ENCODE results near the gene VPS54. TPM values are rescaled to one million over a fixed set of nuclear protein-coding genes. Genes with fewer than 3 reads are reported as not detected.

Gene VPS54
- total RNA-seq, 1 donor from 2014 or later: 16.0 TPM

DNA sequence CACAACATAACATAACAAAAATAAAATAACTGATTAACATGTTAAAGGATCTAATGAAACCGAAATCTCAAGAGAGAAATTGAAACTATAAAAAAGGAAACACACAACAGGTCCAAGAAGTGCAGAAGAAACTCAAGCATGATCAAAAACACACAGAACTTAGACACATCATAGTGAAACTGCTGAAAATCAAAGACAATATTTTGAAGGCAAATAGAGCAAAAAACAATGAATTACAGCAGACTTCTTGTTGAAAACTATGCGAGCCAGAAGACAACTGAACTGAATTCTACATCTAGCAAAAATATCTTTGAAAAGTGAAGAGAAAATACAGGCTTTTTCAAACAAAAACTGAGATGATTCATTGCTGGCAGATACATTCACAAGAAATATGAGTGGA lies 116.2 kb downstream of the VPS54 start:
- H3K4me3 Mint-ChIP-seq (ENCODE audit: low read depth): no peak overlapping the region
- DNase-seq (ENCODE audit: low spot score): no peak
- H3K36me3 Mint-ChIP-seq (ENCODE audit: low read depth): peaks cover 84% of the 10 kb centered on the region
- H3K9me3 Mint-ChIP-seq: peaks cover 47% of the 10 kb centered on the region
- H3K4me1 Mint-ChIP-seq (ENCODE audit: low read depth): peaks cover 8% of the 10 kb centered on the region
- intact Hi-C loops (cut with micrococcal nuclease): no loop called here
- no peaks in the 10 kb centered on the region for H3K27me3 Mint-ChIP-seq (ENCODE audit: low read depth)
- H3K27ac Mint-ChIP-seq: no peak overlapping the region

DNA sequence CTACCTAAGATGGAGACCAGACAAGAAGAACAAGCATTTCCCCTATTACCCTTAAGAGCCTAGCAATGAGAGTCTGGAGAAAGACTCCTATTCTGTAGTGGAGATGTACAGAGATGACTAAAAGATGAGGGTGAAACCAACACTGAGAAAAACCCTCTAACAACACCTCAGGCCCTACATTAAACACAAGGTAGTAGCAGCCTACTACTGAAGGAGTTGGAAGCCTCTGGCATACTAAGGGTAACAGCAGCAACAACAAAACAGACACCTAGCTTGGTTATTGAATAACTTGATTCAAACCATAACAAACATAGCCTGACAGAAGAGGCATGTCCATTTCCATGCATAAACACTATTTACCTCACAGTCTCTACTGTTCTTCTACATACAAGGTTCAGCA lies 117.1 kb downstream of the VPS54 start:
- H3K27ac Mint-ChIP-seq: no peak overlapping the region
- intact Hi-C loops (cut with micrococcal nuclease): no loop called here

DNA sequence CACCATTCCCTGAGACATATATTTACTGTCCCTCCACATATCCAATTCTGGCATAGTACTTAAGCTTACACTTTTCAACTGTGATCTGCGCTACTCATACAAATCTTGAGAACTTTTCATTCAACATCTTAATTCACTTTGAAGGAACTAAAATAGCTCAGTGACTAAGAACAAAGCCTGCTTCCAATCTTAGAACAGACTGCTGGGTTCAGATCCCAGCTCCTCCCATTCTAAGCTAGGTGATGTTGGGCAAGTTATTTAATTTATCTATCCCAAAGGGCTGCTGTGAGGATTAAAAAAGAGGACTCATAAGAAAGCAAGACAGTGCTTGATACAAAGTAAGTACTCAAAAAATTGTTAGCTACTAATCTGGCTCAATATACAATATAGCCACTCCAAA lies 119.6 kb downstream of the VPS54 start:
- H3K9me3 Mint-ChIP-seq: peaks cover 32% of the 10 kb centered on the region
- intact Hi-C loops (cut with micrococcal nuclease): no loop called here
- H3K4me1 Mint-ChIP-seq (ENCODE audit: low read depth): peaks cover 7% of the 10 kb centered on the region
- H3K36me3 Mint-ChIP-seq (ENCODE audit: low read depth): peaks cover 75% of the 10 kb centered on the region
- no peaks in the 10 kb centered on the region for H3K27me3 Mint-ChIP-seq (ENCODE audit: low read depth)
- no peak for DNase-seq (ENCODE audit: low spot score)
- H3K27ac Mint-ChIP-seq: no peak overlapping the region
- H3K4me3 Mint-ChIP-seq (ENCODE audit: low read depth): no peak overlapping the region

More for the DNA sequence above, 117.1 kb downstream of the VPS54 start:
- H3K9me3 Mint-ChIP-seq: peaks cover 47% of the 10 kb centered on the region
- DNase-seq (ENCODE audit: low spot score): no peak
- no peaks in the 10 kb centered on the region for H3K27me3 Mint-ChIP-seq (ENCODE audit: low read depth)
- H3K4me3 Mint-ChIP-seq (ENCODE audit: low read depth): no peak overlapping the region
- H3K36me3 Mint-ChIP-seq (ENCODE audit: low read depth): peaks cover 83% of the 10 kb centered on the region
- H3K4me1 Mint-ChIP-seq (ENCODE audit: low read depth): peaks cover 8% of the 10 kb centered on the region

DNA sequence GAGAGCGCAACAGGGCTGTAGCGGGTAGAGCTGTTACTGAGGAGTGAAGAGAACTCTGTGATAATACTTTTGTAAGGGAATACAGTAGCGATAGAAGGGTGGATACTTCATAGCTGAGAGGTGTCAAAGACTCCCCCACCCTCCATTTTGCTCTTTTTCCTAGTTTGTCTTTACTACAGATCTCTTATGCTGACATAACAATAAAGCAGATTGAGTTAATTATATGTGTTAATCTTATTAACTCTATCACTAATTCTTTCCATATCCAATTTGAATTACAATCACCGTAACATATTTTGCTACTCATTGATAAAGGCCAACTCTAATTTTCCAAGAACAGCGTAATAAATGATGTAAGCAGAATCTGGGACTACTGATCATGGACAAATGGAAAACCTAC lies 120.4 kb downstream of the VPS54 start:
- intact Hi-C loops (cut with micrococcal nuclease): no loop called here
- no peak overlapping the region for H3K27ac Mint-ChIP-seq

DNA sequence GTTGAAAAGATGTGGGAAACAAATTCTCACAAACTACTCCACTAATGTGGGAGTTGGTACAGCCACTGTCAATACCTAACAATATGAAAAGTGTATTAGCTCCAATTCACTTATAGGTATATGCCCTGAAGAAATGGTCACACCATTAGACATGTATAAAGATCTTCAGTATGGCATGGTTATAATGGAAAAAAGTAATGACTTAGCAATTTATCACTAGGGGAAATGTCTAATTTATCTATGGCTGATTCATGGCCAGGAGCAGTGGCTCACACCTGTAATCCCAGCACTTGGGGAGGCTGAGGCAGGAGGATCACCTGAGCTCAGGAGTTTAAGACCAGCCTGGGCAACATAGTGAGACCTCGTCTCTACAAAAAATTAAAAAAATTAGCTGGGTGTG lies 125.1 kb downstream of the VPS54 start:
- H3K36me3 Mint-ChIP-seq (ENCODE audit: low read depth): peaks cover 71% of the 10 kb centered on the region
- H3K4me1 Mint-ChIP-seq (ENCODE audit: low read depth): peaks cover 5% of the 10 kb centered on the region
- no peak overlapping the region for H3K4me3 Mint-ChIP-seq (ENCODE audit: low read depth)
- intact Hi-C loops (cut with micrococcal nuclease): no loop called here
- no peak for DNase-seq (ENCODE audit: low spot score)
- no peaks in the 10 kb centered on the region for H3K9me3 Mint-ChIP-seq
- H3K27ac Mint-ChIP-seq: no peak overlapping the region
- no peaks in the 10 kb centered on the region for H3K27me3 Mint-ChIP-seq (ENCODE audit: low read depth)

More for the DNA sequence above, 120.4 kb downstream of the VPS54 start:
- H3K36me3 Mint-ChIP-seq (ENCODE audit: low read depth): peaks cover 75% of the 10 kb centered on the region
- no peak for DNase-seq (ENCODE audit: low spot score)
- H3K4me3 Mint-ChIP-seq (ENCODE audit: low read depth): no peak overlapping the region
- H3K9me3 Mint-ChIP-seq: peaks cover 26% of the 10 kb centered on the region
- no peaks in the 10 kb centered on the region for H3K27me3 Mint-ChIP-seq (ENCODE audit: low read depth)
- H3K4me1 Mint-ChIP-seq (ENCODE audit: low read depth): peaks cover 7% of the 10 kb centered on the region

DNA sequence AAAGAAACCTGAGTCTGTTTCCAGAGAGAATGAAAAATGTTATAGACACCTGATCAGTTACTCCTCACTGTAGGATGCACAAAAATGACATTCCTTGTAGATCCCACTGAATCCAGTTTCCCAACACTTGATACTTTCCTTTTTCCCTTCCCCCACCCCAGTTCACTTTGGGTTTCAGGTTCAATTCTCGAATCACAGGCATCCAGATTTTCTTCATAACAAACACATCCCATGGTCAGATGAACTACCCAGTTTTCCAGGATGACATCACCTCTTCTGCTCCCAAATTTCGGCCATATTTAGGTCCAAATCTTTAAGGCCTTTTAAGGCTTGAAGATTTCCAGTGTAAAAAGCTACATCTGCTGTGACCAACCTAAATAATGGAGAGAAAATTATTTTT lies 126.1 kb downstream of the VPS54 start:
- no peaks in the 10 kb centered on the region for H3K9me3 Mint-ChIP-seq
- no peak overlapping the region for H3K27ac Mint-ChIP-seq
- peaks cover 68% of the 10 kb centered on the region for H3K36me3 Mint-ChIP-seq (ENCODE audit: low read depth)
- H3K27me3 Mint-ChIP-seq (ENCODE audit: low read depth): no peaks in the 10 kb centered on the region
- no peak overlapping the region for H3K4me3 Mint-ChIP-seq (ENCODE audit: low read depth)
- peaks cover 8% of the 10 kb centered on the region for H3K4me1 Mint-ChIP-seq (ENCODE audit: low read depth)
- intact Hi-C loops (cut with micrococcal nuclease): no loop called here
- DNase-seq (ENCODE audit: low spot score): no peak

DNA sequence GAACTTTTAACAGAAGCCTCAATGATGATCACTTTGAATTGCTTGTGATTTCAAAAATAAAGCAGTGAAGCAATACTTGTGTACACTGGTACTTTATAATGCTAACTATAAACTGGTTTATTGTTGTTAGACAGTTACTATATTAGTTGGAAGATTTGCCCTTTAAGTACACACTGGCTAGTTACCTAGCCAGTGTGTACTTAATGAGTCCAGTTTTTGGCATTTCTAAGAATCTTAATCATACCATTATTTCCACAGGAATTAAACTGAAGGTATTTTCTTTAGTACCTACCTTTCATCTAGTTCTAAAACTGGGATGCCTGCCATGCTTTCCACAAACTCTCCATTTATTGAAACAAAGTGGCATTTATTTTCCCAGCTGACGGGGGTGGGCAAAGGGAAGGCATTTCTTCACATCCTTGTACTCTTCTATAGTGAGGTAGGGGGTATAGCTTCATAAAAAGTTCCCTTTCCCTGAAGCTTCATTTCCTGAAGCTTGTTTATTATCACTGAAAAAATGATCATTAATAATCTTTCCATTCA lies 127.7 kb downstream of the VPS54 start:
- DNase-seq (ENCODE audit: low spot score): no peak
- Mint-ChIP-seq H3K9me3 (no peaks in the 10 kb centered on the region), H3K36me3 (ENCODE audit: low read depth) (peaks cover 69% of the 10 kb centered on the region), H3K27ac (no peak overlapping the region), H3K4me3 (ENCODE audit: low read depth) (no peak overlapping the region), H3K27me3 (ENCODE audit: low read depth) (no peaks in the 10 kb centered on the region), H3K4me1 (ENCODE audit: low read depth) (peaks cover 8% of the 10 kb centered on the region)
- intact Hi-C loops (cut with micrococcal nuclease): no loop called here

DNA sequence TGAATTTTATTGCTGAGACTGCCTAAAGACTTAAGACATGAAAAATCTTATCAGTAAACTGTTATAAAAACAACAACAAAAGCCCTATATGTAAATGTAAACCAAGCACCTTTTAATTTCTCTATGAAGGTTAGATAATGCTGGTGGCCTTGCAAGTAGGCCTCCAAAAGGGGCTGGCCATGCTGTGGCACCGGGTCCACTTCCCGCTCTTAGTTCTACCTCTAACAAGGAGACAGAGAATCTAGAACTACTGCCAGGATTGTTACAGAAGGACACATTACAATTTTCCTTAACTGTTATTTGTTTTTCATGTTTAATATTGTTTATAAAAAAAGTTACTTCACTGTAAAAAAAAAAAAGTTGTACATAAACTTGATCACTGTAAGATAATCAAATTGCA lies 128.6 kb downstream of the VPS54 start:
- no peaks in the 10 kb centered on the region for H3K27me3 Mint-ChIP-seq (ENCODE audit: low read depth)
- no peaks in the 10 kb centered on the region for H3K9me3 Mint-ChIP-seq
- no peak for DNase-seq (ENCODE audit: low spot score)
- no peak overlapping the region for H3K4me3 Mint-ChIP-seq (ENCODE audit: low read depth)
- peaks cover 8% of the 10 kb centered on the region for H3K4me1 Mint-ChIP-seq (ENCODE audit: low read depth)
- no peak overlapping the region for H3K27ac Mint-ChIP-seq
- H3K36me3 Mint-ChIP-seq (ENCODE audit: low read depth): peaks cover 67% of the 10 kb centered on the region
- intact Hi-C loops (cut with micrococcal nuclease): no loop called here

DNA sequence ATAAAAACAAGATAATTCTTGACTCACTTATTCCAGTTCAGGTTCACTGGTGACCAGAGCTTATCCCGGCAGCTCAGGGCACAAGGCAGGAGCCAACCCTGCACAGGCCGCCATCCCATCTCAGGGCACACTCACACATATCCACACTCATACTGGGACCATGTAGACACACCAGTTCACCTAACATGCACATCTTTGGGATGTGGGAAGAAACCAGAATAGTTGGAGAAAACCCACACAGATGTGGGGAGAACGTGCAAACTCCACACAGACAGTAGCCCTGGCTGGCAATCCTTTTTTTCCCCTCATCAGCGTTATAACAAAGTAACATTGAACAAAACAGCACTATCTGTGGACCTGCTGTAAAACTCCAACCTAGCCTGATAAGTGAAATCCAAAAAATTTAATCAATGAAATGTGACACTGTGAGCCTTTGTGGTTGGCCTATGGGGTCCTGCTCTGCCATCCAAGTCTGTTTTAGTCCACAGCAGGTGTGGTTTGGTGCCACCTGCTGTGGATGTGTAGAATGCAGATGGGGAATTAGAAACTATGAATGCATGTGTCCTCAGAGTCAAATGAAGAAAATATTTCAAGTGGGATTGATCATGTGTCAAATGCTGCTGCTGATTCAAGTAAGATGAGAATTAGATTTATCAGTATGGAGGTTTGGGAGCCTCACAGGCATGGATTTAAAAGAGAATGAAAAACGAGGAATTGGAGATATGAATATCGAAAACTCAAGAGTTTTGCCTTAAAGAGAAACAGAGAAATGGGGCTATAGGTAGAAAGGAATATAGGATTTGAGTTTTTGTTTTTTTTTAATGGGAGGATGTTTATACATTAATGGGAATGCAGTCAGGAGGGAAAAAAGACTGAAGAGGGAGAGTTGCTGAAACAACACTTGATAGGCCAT lies 130.5 kb downstream of the VPS54 start:
- Mint-ChIP-seq H3K27ac (peak overlapping the region; percentile 19), H3K36me3 (ENCODE audit: low read depth) (peaks cover 68% of the 10 kb centered on the region), H3K4me3 (ENCODE audit: low read depth) (no peak overlapping the region), H3K27me3 (ENCODE audit: low read depth) (no peaks in the 10 kb centered on the region), H3K4me1 (ENCODE audit: low read depth) (peaks cover 8% of the 10 kb centered on the region), H3K9me3 (no peaks in the 10 kb centered on the region)
- intact Hi-C loops (cut with micrococcal nuclease): loop anchor here (2.0 to 5.0 kb wide), 2 partner anchors 134 to 196 kb away; no protein-coding TSS in a partner anchor
- peak; percentile 21 for DNase-seq (ENCODE audit: low spot score)

DNA sequence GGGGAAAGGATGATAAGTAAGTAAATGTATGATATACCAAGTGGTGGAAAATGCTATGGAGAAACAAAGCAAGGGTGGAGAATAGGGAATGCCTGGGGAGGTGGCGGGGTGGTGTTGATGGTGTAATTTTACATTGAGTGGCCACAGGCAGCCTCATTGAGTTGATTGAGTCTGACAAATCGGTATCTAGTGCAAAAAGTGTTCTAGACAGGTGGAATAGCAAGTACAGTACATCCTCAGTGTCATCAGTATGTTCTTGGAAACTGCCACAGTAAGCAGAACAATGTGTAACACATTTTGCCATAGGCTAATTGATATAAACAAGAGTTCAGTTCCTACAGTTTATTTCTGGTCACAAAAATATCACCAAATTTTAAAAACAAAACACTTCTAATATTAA lies 131.2 kb downstream of the VPS54 start:
- Mint-ChIP-seq H3K36me3 (ENCODE audit: low read depth) (peaks cover 68% of the 10 kb centered on the region), H3K27me3 (ENCODE audit: low read depth) (no peaks in the 10 kb centered on the region), H3K4me1 (ENCODE audit: low read depth) (peaks cover 8% of the 10 kb centered on the region), H3K27ac (peak overlapping the region; percentile 16), H3K9me3 (no peaks in the 10 kb centered on the region), H3K4me3 (ENCODE audit: low read depth) (no peak overlapping the region)
- DNase-seq (ENCODE audit: low spot score): no peak
- intact Hi-C loops (cut with micrococcal nuclease): loop anchor here (2.0 to 5.0 kb wide), 2 partner anchors 134 to 195 kb away; no protein-coding TSS in a partner anchor

DNA sequence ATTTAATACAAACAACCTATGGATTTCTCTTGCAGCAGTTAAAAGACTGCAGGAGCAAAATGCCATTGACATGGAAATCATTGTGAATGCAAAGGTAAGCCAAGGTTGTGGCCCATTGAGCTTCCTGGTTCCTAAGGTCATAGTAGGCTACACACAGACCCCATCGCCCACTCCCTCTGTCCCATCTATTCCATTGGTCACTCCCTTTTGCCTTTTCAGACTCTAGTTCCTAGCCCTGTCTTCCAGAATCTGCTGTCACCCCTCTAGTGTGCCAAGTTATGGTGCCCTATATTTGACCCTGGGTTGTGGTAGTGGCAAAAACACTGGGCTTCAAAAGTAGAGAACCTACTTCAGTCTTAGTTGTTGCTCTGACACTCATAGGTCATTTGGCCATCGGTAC lies 132.8 kb downstream of the VPS54 start:
- no peaks in the 10 kb centered on the region for H3K27me3 Mint-ChIP-seq (ENCODE audit: low read depth)
- H3K27ac Mint-ChIP-seq: no peak overlapping the region
- no peaks in the 10 kb centered on the region for H3K9me3 Mint-ChIP-seq
- peaks cover 73% of the 10 kb centered on the region for H3K36me3 Mint-ChIP-seq (ENCODE audit: low read depth)
- no peak overlapping the region for H3K4me3 Mint-ChIP-seq (ENCODE audit: low read depth)
- no peak for DNase-seq (ENCODE audit: low spot score)
- H3K4me1 Mint-ChIP-seq (ENCODE audit: low read depth): peaks cover 17% of the 10 kb centered on the region
- intact Hi-C loops (cut with micrococcal nuclease): loop anchor here (5.0 kb wide), 1 partner anchor 136 kb away; no protein-coding TSS in a partner anchor

DNA sequence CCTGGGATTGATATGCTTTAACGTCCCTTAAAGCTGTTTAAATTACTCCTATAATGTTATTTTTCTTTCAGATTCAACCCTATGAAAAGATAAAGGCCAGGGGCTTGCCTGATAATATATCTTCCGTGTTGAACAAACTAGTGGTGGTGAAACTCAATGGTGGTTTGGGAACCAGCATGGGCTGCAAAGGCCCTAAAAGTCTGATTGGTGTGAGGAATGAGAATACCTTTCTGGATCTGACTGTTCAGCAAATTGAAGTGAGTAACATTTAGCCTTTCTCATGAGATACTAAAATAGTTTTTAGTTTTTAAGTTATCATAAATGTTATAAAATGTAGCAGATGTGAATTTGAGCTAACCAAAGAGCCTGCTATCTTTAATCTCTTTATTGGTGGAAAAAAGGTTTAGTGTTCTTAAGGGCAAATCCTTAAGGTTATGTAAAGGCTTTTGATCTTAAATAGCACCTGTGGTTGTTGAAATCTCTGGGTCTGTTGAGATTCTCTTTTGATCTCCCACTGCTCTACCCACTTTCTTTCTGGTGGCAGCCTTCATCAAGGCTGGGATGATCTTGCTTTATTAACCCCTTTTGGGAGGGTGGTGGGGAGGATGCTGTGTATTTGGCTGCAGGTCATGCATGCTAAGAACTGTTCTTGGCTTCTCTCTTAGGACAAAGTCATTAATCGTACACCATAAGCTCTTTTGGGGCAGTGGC lies 136.7 kb downstream of the VPS54 start:
- Mint-ChIP-seq H3K9me3 (no peaks in the 10 kb centered on the region), H3K27me3 (ENCODE audit: low read depth) (no peaks in the 10 kb centered on the region), H3K4me1 (ENCODE audit: low read depth) (peaks cover 21% of the 10 kb centered on the region), H3K4me3 (ENCODE audit: low read depth) (no peak overlapping the region), H3K36me3 (ENCODE audit: low read depth) (peaks cover 60% of the 10 kb centered on the region), H3K27ac (peak overlapping the region; percentile 77)
- intact Hi-C loops (cut with micrococcal nuclease): no loop called here
- no peak for DNase-seq (ENCODE audit: low spot score)

DNA sequence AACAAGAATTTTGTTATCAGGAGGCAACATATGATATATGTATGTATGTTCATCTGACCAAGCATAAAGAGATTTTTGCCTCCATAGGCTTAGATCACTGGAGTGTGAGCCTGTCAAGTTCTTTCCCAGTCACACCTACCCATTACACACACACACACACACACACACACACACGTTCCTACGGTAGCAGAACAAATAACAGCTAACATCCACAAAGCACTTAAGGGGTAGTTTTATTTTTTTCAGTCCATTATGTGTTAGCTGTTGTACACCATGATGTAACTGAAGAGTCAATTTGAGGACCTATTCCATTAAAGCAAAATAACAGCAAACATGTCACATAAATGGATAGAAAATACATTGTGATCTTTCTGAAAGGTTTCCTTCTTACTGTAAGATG lies 138.0 kb downstream of the VPS54 start:
- no peak for DNase-seq (ENCODE audit: low spot score)
- no peak overlapping the region for H3K27ac Mint-ChIP-seq
- no peak overlapping the region for H3K4me3 Mint-ChIP-seq (ENCODE audit: low read depth)
- no peaks in the 10 kb centered on the region for H3K27me3 Mint-ChIP-seq (ENCODE audit: low read depth)
- peaks cover 65% of the 10 kb centered on the region for H3K36me3 Mint-ChIP-seq (ENCODE audit: low read depth)
- peaks cover 24% of the 10 kb centered on the region for H3K4me1 Mint-ChIP-seq (ENCODE audit: low read depth)
- intact Hi-C loops (cut with micrococcal nuclease): no loop called here
- H3K9me3 Mint-ChIP-seq: no peaks in the 10 kb centered on the region
